GM21526 (cell line): ENCODE data around the gene NCK2.

Experiments used
- ATAC-seq: cut with Tn5 transposase; IDR thresholded peaks from one replicate; pipeline ENCODE4 v1.9.1; 2021; ENCODE audit warnings: moderate library complexity; ENCODE audit not compliant: unreplicated experiment, low FRiP score

NCK2 gene

DNA sequence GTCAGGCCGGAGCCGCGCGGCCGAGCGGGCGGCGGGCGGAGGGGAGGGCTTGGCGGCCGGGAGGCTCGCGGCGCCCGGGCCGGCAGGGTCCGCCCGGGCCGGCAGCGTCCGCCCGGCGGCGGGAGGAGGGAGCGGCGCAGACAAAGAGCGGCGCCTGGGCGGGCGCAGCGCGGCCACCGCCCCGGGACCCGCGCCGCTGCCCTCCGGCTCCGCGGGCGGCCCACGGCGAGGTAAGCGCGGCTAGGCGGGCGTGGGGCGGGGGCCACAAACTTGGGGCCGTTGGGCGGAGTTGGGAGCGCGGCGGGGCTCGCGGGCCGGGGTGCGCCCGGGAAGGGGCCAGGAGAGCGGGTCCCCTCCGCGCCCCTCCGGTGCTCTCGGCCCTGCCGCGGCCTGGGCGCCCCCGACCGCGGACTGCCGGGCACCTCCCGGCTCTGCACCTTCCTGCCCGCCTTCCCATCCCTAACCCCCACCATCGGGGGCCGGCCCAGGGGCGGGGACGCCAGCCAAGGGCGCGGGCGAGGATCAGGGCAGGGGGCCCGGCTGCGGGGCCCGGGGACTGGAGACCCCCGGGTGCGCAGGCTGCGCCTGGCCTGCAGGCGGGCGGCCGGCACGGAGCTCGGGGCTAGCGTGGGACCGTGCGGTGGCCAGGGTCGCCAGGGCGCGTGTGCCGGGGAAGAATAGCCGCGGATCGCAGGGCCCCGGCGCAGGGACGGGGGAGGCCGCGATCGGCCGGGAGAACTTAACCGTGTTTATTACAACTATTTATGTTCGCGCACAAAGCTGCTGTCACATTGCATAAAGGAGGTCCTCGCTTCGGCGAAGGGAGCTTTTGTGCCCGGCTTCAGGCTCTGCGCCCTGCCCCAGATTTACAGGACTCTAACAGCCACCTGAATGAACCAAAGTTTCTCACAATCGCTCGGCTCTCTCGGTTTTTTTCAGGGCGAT lies at the start of gene NCK2:
Gene NCK2, plus strand, starts transcription at position 4 of the 945 bp plus-strand sequence. CDS start 110,152 bp downstream, outside the sequence.
- peak; percentile 20 for ATAC-seq

DNA sequence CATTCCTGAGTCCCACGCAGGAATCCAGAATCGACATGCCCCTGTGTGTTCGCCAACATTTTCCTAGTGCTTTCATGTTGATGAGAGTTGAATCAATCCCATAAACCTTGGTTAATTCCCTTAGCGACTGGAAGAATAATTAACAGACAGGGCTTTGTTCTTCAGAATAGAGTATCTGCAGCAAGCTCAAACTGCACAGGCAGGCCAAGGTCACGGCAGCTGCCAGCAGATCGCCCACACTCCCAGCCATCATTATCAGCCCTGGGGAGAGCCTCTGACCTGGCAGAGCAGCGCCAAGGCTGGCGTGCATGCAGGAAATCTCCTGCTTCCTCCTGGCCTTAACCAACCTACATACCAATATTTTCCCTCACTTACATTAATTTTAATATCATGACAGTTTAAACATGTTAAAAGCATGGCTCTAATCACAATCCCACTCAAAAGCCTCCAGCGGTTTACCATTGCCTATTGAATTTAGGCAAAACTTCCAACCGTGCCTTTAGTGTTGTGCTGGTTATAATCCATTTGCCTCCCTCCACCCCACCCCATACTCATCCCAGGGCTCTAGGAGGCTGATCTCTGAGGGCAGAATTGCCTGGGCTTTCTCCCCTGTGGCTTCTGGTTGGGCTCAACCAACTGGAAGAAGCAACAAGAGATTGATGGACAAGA lies 46.8 kb upstream of the NCK2 start:
- no peak for ATAC-seq

DNA sequence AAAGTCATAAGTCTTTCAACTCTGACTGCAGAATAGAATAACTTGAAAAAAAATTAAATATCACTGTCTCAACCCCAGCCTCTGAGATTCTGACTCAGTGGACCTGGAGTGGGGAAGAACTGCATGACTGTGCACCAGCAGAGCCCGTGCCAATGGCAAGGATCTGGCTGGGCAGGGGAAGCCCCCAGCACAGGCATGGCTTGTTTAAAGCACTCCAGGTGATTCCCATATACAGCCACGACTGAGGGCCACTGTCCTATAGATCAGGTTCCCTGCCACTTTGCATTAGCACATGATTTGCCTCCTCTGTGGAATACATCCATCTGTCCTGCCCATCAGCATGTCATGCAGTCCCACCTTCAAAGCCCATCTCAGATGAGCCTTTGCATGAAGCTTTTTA lies 45.9 kb upstream of the NCK2 start:
- ATAC-seq, result no peak

DNA sequence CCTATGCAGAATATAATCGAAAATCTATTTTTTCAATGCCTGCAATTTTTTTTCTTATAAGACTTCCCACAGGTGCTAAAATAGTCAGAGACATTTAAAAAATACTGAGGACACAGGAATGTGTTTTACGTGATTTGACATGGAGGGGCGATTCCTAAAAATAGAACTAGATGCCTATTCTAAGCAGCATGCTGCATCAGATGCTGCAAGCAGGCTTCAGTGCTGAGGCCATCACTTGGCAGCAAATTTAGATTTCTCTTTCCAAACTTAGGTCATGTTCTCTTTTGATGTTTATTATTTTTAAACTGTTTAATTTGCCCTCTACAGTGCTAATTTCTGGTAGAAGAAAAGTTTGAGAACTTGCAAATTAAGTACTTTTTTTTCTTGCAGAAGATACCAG lies 43.7 kb upstream of the NCK2 start:
- ATAC-seq, result no peak

DNA sequence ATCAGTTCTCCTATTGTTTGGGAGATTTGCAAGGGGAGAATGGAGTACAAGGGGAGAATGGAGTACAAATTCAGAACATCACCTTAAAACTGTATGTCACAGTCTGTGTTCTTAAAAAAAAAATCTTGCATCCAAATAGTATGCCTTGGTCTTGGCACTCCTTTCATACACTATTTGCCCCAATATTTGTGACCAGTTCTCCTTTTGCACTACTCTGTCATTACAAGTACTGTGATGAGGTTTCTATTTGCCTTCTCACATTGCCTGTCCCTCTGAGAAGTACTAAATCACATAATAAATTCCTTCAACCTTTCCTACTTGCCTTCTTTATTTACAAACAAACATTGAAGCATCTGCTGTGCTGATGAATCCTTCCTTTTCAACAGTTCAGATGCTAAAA lies 36.0 kb upstream of the NCK2 start:
- no peak for ATAC-seq

- no peak for ATAC-seq
Observed at GRCh38 chr2:105711394-105711793, 33.3 kb upstream of the NCK2 start.

DNA sequence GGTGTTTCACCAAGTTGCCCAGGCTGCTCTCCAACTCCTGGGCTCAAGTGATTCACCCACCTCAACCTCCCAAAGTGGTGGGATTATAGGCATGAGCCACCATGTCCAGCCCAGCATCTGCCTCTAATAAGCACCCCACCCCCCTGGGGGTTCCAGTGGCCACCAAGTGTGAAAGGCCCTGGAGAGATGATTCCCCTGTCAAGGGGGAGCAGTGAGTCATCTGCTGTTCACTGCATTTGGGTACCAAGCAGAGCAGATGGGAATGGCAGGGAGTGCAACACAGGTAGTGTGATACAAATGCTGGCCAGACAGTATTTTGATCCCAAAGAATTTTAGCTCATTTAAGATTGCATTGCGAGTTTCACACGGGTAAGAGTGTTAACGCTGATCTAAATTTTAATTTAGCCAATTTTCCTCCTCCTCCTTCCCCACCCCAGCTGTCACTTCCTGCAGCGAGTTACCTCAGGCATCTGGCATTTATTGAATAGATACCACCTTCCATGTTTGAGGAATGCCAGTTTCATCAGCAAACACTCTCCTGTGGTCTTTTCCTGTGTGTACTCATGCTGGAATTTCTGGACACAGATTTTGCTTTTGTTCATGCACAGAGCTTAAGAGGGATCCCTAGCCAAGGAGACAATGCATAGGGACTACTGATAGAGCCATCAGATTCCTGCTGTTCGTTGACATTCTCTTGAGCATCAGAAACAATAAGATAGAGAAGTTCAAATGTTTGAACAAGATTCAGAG lies 32.4 kb upstream of the NCK2 start:
- no peak for ATAC-seq

- ATAC-seq, result no peak
Observed at GRCh38 chr2:105712981-105713596, 31.6 kb upstream of the NCK2 start.

GRCh38 chr2:105714141-105714540 lies 30.6 kb upstream of the NCK2 start:
- ATAC-seq, result no peak

DNA sequence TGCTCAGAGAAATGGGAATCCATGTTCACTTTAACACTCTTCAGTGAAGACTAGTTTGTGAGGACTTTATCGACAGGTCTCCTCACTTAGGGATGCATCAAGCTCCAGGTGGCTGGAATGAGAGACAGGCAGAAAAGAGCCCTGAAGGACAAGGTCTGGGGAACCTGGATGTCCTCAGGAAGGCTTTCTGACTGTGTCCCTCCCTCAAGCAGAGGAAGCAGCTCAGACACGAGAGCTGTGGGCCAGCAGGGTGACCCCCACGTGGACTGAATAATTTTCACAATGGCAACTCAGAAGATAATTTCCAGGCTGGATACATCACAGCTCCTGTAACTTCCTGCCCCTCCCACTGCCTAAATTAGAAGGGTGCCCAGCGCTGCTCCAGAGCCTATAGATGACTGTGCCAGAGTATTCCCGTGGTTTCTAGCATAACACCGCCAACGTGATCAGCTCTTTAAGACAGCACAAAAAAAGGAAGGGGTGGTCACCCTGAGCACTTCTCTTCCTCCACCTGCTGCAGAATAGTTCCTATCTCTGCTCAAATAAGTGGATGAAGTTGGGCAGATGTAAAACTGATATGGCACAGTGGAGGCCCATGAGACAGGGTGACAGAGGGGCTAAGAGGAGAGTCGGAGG lies 25.7 kb upstream of the NCK2 start:
- no peak for ATAC-seq

DNA sequence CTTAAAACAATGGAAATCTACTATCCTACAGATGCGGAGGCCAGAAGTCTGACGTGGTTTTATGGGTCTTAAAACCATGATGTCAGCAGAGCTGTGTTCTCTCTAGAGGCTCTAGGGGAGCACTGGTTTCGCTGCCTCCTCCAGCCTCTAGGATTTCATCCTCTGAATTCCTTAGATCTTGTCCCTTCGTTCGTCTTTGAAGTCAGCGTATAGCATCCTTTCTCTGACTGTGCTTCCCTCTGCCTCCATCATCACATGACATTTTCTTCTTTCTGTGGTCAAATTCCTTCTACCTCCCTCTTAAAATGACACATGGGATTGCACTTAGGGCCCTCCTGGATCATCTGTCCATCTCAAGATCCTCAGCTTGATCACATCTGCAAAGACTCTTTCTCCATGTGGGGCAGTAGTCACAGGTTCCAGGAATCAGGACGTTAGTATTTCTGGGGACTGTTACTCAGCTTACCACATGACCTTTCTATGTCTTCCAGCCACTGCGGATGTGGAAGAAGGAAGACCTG lies 22.7 kb upstream of the NCK2 start:
- no peak for ATAC-seq

- ATAC-seq, result no peak
Observed at GRCh38 chr2:105722726-105723297, 21.9 kb upstream of the NCK2 start.

DNA sequence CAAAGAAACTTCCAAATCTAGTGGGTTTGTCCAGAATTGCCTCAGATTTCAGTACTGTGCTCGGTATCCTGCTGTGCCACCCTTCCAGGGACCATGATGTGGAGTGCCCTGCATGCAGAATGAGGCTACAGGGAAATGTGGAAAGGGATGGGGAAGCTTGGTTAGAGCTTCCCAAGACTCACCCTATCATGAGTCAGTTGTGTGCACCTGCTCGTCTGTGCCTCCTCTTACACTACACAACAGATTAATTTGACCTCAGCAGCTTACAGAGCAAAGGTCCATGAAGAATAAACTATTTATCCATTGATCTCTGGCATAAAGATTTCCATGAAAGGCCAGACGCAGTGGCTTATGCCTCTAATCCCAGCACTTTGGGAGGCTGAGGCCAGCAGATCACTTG lies 21.3 kb upstream of the NCK2 start:
- no peak for ATAC-seq

DNA sequence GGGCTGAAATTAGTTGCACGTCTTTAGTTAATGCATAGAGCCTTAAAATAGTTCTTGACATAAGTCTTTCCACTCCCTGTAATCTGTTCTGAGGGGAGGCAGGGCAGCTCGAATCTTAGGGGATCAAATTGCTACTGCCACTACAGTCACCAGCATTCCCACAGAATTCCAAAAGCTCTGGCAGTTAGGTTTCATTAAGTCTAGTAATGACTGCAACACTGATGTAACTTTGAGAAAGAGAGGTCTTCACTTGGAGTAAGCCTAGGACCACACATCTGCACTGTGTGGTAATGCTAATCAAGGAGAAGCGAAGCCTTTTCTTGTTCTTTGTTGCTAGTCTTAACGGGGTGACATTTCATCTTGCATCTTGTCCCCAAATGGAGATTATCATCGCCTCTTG lies 19.3 kb upstream of the NCK2 start:
- peak; percentile 38 for ATAC-seq

- no peak for ATAC-seq
Observed at GRCh38 chr2:105730170-105730569, 14.5 kb upstream of the NCK2 start.

DNA sequence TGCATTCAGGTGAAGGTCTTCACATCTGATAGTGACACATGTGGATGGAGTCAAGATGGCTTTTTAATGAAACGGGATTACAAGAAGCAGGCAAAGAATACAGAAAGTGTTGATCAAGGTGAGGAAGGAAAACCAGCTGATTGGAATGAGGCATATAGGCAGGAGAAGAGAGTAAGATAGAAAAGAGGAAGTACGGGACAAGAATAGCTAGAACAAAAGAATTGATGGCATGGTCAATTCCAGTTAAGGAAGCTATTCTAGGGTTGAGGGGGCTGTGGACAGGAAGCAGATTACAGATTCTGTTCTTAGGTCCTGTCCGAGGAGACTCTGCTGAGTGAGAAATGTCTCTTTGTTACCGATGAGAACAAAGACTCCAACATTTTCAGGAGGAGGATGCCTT lies 13.2 kb upstream of the NCK2 start:
- no peak for ATAC-seq

- no peak for ATAC-seq
Observed at GRCh38 chr2:105732101-105732500, 12.6 kb upstream of the NCK2 start.

DNA sequence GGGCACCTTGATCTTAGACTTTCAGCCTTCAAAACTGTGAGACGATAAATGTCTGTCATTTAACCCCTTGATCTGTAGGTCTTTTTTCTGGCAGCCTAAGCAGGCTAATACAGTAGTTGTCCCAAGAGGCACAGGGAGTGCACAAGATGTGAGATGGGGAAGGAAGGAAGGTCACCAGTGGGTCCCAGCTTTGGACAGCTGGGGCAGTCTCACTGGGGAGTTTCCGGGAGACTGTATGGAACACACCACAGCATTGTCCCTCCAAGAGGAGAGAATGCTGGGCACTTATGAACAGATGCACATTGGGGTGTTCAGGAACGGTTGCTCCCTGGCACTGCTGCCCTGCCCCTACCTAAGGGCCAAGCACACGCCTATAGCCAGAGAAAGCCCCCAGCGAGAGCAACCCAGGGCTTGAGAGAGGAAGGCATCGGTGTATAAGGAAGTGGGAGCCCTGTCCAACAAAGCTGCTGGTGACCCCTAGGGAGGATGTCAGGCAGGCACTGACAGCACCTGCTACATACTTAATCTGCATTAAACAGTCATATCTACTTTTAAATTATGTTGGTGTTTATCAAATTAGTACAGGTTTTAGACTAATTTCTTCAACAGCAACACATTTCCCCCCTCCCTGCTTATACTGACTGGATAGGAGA lies 11.6 kb upstream of the NCK2 start:
- no peak for ATAC-seq

DNA sequence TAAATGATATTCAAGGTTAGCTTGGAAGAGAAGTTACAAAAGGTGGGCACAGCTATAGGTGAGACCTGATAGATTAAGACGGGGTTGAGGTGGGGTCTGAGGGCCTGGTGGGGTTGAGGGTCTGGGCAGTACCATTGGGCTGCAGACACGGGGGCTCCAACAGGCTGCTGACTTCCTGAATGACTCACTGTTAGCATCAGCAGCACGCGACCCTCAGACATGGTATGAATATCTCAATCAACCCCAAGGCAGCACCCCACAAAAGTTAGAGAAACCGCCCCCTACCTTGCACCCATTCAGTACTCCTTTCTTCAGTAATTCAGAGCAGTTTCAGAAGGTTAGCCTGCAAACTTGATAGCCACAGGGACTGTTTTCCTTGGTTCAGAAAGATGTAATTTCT lies 10.8 kb upstream of the NCK2 start:
- ATAC-seq, result no peak
